ENCODE measurements around the gene EXD1. TPM values are rescaled to one million over a fixed set of nuclear protein-coding genes. Genes with fewer than 3 reads are reported as not detected.

Gene EXD1
- total RNA-seq, 1 experiment from 2014 or later: not detected

GRCh38 chr15:41161736-41162135, 68.8 kb downstream of the EXD1 start:
- no peaks in the 10 kb centered on the region for H3K27me3 ChIP-seq (ENCODE audit: insufficient read depth, low read length)
- ATAC-seq (no peak), DNase-seq (ENCODE audit: low read depth, low spot score) (no peak)
- CTCF ChIA-PET: no interaction called here
- no peak overlapping the region for H2AFZ ChIP-seq (ENCODE audit: low read depth, low read length, poor library complexity, severe bottlenecking)
- H4K20me1 ChIP-seq (ENCODE audit: insufficient read depth): no peaks in the 10 kb centered on the region
- TF ChIP-seq SRF (IDR thresholded peaks at IDR 0.05; ENCODE audit: low read depth) (no peak), ATF3 (IDR thresholded peaks at IDR 0.05) (no peak), ELF1 (IDR thresholded peaks at IDR 0.05; ENCODE audit: borderline replicate concordance, low read depth) (no peak), EZH2 (IDR thresholded peaks at IDR 0.05) (no peak), MAX (IDR thresholded peaks at IDR 0.05) (no peak), CBX3 (IDR thresholded peaks at IDR 0.05; ENCODE audit: low read depth) (no peak), EGR1 (IDR thresholded peaks at IDR 0.05; ENCODE audit: low read depth) (no peak), TCF7L2 (IDR thresholded peaks at IDR 0.05; ENCODE audit: borderline replicate concordance, extremely low read depth, insufficient read depth, insufficient read length) (no peak), REST (IDR thresholded peaks at IDR 0.05; ENCODE audit: low read depth) (no peak), SIN3A (IDR thresholded peaks at IDR 0.05; ENCODE audit: low read depth) (no peak), CTCF (IDR thresholded peaks at IDR 0.05 in 2 of 3, conservative IDR thresholded peaks at IDR 0.05 in 1 of 3; ENCODE audit: borderline replicate concordance in 1 of 3, insufficient read depth in 1 of 3, low read depth in 2 of 3, low read length in 2 of 3) (no peak), ZBTB33 (IDR thresholded peaks at IDR 0.05; ENCODE audit: extremely low read depth, insufficient replicate concordance, low read length) (no peak), YY1 (IDR thresholded peaks at IDR 0.05; ENCODE audit: extremely low read depth, insufficient replicate concordance, low read depth, low read length) (no peak), FOSL1 (IDR thresholded peaks at IDR 0.05; ENCODE audit: low read depth) (no peak), RAD21 (IDR thresholded peaks at IDR 0.05; ENCODE audit: low read depth) (no peak), EZH2phosphoT487 (IDR thresholded peaks at IDR 0.05; ENCODE audit: borderline replicate concordance) (no peak), POLR2A (IDR thresholded peaks at IDR 0.05; ENCODE audit: borderline replicate concordance, extremely low read depth, insufficient read depth, insufficient read length) (no peak), ZFX (IDR thresholded peaks at IDR 0.05) (no peak)
- H3K27ac ChIP-seq (ENCODE audit: low read depth, low read length): no peak overlapping the region
- H3K4me3 ChIP-seq (replicated peaks in 1 of 2; ENCODE audit: low read depth in 1 of 2, low read length in 2 of 2): no peak overlapping the region
- no peak overlapping the region for H3K4me2 ChIP-seq (ENCODE audit: low read length)
- RAD21 ChIA-PET (ENCODE audit: low non-redundant PET in 1 of 2, low total read pairs in 2 of 2, uncharacterized antibody in 2 of 2, unreplicated experiment in 2 of 2): no interaction called here
- no peaks in the 10 kb centered on the region for H3K36me3 ChIP-seq (ENCODE audit: control insufficient read depth in 1 of 2, insufficient read depth in 2 of 2, low read length in 2 of 2)
- no peaks in the 10 kb centered on the region for H3K9me3 ChIP-seq (ENCODE audit: control insufficient read depth in 1 of 2, insufficient read depth in 1 of 2, low read depth in 1 of 2, low read length in 2 of 2)
- intact Hi-C loops (cut with micrococcal nuclease): no loop called here
- H3K79me2 ChIP-seq (ENCODE audit: insufficient read depth, low read length): no peaks in the 10 kb centered on the region
- BruUV-seq (replicated peaks): no TSS peak
- POLR2A ChIA-PET: no interaction called here
- no peak overlapping the region for H3K9ac ChIP-seq (ENCODE audit: low read length)
- H3K9me2 ChIP-seq (ENCODE audit: insufficient read depth): no peaks in the 10 kb centered on the region
- no peaks in the 10 kb centered on the region for H3K4me1 ChIP-seq (ENCODE audit: control insufficient read depth in 1 of 2, insufficient read depth in 2 of 2, low read length in 2 of 2)
